Endothelial cell of hepatic sinusoid (primary cell): ENCODE results near the gene LRRC27.

Experiments used
- in situ Hi-C: cut with HindIII; loops from 2 replicates; pipeline ENCODE4 v1.10.0; 2017; ENCODE audit warnings: low sequenced_read_pairs

LRRC27 gene

GRCh38 chr10:132397036-132397541, 65.1 kb downstream of the LRRC27 start, which contains the start of gene PWWP2B:
Gene PWWP2B (plus strand): TSS chr10:132397200. CDS start chr10:132397227, 27 bp downstream.
- in situ Hi-C loops, result no loop called here

- in situ Hi-C loops, result no loop called here
Measured at GRCh38 chr10:132397671-132398565, 65.9 kb downstream of the LRRC27 start.

GRCh38 chr10:132398566-132398991, 66.6 kb downstream of the LRRC27 start:
- in situ Hi-C loops, result no loop called here

GRCh38 chr10:132399117-132400035, 67.4 kb downstream of the LRRC27 start:
- in situ Hi-C loops, result no loop called here

- in situ Hi-C loops, result no loop called here
Measured at GRCh38 chr10:132400041-132400546, 68.1 kb downstream of the LRRC27 start.

GRCh38 chr10:132400547-132401151, 68.7 kb downstream of the LRRC27 start:
- in situ Hi-C loops, result no loop called here

GRCh38 chr10:132401401-132402118, 69.6 kb downstream of the LRRC27 start:
- in situ Hi-C loops, result no loop called here

GRCh38 chr10:132402781-132403241, 70.8 kb downstream of the LRRC27 start:
- in situ Hi-C loops, result no loop called here

GRCh38 chr10:132403511-132404168, 71.6 kb downstream of the LRRC27 start:
- in situ Hi-C loops, result no loop called here

- in situ Hi-C loops, result no loop called here
Measured at GRCh38 chr10:132404169-132404880, 72.3 kb downstream of the LRRC27 start.

- in situ Hi-C loops, result no loop called here
Measured at GRCh38 chr10:132404911-132405462, 73.0 kb downstream of the LRRC27 start.

DNA sequence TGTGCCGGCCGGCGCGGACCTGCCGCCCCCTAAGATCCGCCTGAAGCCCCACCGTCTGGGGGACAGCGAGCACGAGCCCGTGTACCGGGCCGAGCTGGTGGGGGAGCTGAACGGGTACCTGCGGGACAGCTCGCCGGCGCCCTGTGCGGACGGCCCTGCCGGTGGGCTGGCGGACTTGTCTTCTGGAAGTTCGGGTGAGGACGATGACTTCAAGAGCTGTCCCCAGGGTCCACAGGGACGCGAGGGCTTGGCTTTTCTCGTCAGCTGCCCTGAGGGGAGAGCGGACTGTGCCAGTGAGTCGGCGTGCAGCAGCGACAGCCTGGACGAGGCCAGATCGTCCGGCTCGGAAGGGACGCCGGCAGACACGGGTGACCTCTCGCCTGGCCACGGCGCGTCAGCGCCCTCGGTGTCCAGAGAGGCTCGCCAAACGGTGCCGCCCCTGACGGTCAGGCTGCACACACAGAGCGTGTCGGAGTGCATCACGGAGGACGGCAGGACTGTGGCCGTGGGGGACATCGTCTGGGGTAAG, 73.5 kb downstream of the LRRC27 start:
- in situ Hi-C loops, result no loop called here

GRCh38 chr10:132406181-132406580, 74.2 kb downstream of the LRRC27 start:
- in situ Hi-C loops, result no loop called here

GRCh38 chr10:132406750-132407149, 74.8 kb downstream of the LRRC27 start:
- in situ Hi-C loops, result no loop called here

- in situ Hi-C loops, result no loop called here
Measured at GRCh38 chr10:132407243-132407746, 75.3 kb downstream of the LRRC27 start.

DNA sequence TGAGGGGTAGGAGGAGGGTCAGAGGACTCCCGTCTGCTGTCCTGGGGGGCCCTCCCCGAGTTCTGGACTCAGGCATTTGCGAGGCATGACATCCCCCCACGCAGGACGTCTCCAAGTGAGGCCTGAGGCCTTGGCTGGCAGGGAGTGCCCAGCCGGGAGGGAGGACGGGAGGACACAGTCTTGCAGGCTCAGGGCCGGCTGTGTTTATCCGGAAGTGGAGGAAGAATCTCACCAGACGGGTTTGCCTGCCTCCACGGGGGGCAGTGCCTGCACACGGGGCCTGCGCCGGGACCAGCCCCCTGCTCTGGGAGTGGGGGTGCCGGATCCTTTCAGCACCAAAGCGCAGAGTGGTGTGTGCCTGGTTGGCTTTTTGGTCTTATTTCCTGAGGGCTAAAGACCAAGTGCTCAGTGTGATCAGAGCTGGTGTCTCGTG, 75.9 kb downstream of the LRRC27 start:
- in situ Hi-C loops, result no loop called here

DNA sequence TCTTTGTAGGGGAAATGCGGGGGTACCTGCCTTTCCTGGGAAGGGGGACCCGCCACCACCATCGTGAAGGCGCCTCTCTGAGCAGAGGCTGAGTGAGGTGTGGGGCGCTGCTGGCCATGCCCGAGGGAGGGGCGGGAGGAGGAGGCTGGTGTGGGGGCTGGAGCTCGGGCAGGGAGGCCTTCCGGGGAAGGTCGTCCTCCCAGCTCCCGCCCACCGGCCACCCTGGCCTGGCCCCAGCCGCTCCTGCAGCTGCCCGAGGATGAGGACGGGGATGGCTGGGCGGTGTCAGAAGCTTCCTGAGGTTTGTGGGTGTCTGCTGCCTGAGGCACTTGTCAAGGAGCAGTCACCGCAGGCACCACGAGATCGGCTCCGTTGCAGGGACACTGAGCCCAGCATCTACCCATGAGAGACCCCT, 76.4 kb downstream of the LRRC27 start:
- in situ Hi-C loops, result no loop called here
